Measurements from ENCODE around the gene TSSC4. TPM values are rescaled to one million over a fixed set of nuclear protein-coding genes. Genes with fewer than 3 reads are reported as not detected.

The TSSC4 gene
- total and polyA plus RNA-seq, 9 of the 15 experiments (the other 6 are each of a cell fraction or from before 2014, with no cell fraction given): 0.41 to 54.2 (median 11.0) TPM

- Histone ChIP-seq H3K4me3 (no peak overlapping the region), H3K9me3 (replicated peaks; ENCODE audit: control insufficient read depth, insufficient read depth, low read depth, low read length) (no peaks in the 10 kb centered on the region), H3K9me1 (ENCODE audit: control insufficient read depth, insufficient read depth, low read length) (no peaks in the 10 kb centered on the region), H3K36me3 (ENCODE audit: control insufficient read depth, insufficient read depth, low read length) (no peaks in the 10 kb centered on the region), H3K4me2 (ENCODE audit: insufficient read depth, low read length) (no peak overlapping the region), H4K20me1 (replicated peaks; ENCODE audit: control insufficient read depth, insufficient read depth, low read length) (peaks cover 3% of the 10 kb centered on the region; the same call in 1 of the 2 replicates), H3K4me1 (replicated peaks in 1 of 2; ENCODE audit: control insufficient read depth in 2 of 2, insufficient read depth in 2 of 2, low read length in 2 of 2) (peaks cover 0 to 7% of the 10 kb centered on the region in 2 experiments; a peak in 1 of 5 replicates), H3K27me3 (ENCODE audit: control insufficient read depth in 2 of 2, insufficient read depth in 2 of 2, low read length in 2 of 2) (peaks cover 8 to 51% of the 10 kb centered on the region in 2 experiments; a peak in 4 of 5 replicates), H3K79me2 (ENCODE audit: control insufficient read depth, insufficient read depth, low read length) (no peaks in the 10 kb centered on the region), H3K9ac (ENCODE audit: insufficient read depth in 1 of 2, low read depth in 2 of 2, low read length in 2 of 2) (no peak overlapping the region), H2AFZ (ENCODE audit: low read depth, low read length) (no peak overlapping the region), H3K27ac (ENCODE audit: extremely low read depth, low read depth, low read length) (no peak overlapping the region)
- intact Hi-C loops (cut with micrococcal nuclease) (no loop called here), in situ Hi-C loops (cut with MboI) (no loop called here)
- WGBS (ENCODE audit: insufficient coverage, low coverage, missing lambda C conversion rate): 8% methylated on average over 5 of the region's 5 CpGs
- no TSS peak for BruUV-seq (replicated peaks)
- no peak for DNase-seq (ENCODE audit: extremely low read depth in 1 of 4, low spot score in 3 of 4)
- TF ChIP-seq RBBP5 (IDR thresholded peaks at IDR 0.05; ENCODE audit: borderline replicate concordance, insufficient read depth, low read length, poor library complexity, severe bottlenecking) (no peak), DNMT1 (IDR thresholded peaks at IDR 0.05) (no peak)
- ChIA-PET POLR2A (no interaction called here), CTCF (ENCODE audit: low intra/inter-chr PET ratio) (no interaction called here)
- no peak for FAIRE-seq
- no peak for ATAC-seq
Measured at GRCh38 chr11:2453436-2453835, 52.9 kb downstream of the TSSC4 start.

Small RNA genes lying within 50 kb of the gene (small RNA-seq; reads per million reads assigned to genes)
- gene RF00019: not detected

Other genes with a start within 250 kb of the TSSC4 start
Only the 7 nearest of the 8 such genes appear.
- gene TH, start 228.9 kb upstream of the TSSC4 start, total RNA-seq (2014; rRNA removed): not detected in 2 replicates
- not detected in 2 replicates for gene TH, start 228.9 kb upstream of the TSSC4 start, total RNA-seq (2014; rRNA removed; fragmentation: Illumina TruSeq; extraction: Trizol)
- not detected in 2 replicates for gene TH, start 228.9 kb upstream of the TSSC4 start, total RNA-seq (2015; rRNA removed; fragmentation: Illumina TruSeq; extraction: Trizol)
- not detected in 2 replicates for gene TH, start 228.9 kb upstream of the TSSC4 start, total RNA-seq (2021)
- not detected in 2 replicates for gene TH, start 228.9 kb upstream of the TSSC4 start, polyA plus RNA-seq (2011; rRNA removed)
- gene TH, start 228.9 kb upstream of the TSSC4 start, polyA plus RNA-seq (2014; fragmentation: Illumina TruSeq; extraction: Trizol): not detected in 2 replicates
- gene TH, start 228.9 kb upstream of the TSSC4 start, polyA plus RNA-seq (2014; fragmentation: Nextera tagmentation; extraction: Ambion mirVana): not detected
- not detected in 2 replicates for gene TH, start 228.9 kb upstream of the TSSC4 start, polyA plus RNA-seq (2014; rRNA removed)
- 1.4 and 1.7 TPM in 2 replicates for gene ASCL2, start 130.2 kb upstream of the TSSC4 start, total RNA-seq (2014; rRNA removed)
- 0.11 TPM in 1 of 2 replicates, not detected in the other for gene ASCL2, start 130.2 kb upstream of the TSSC4 start, total RNA-seq (2014; rRNA removed; fragmentation: Illumina TruSeq; extraction: Trizol)
- gene ASCL2, start 130.2 kb upstream of the TSSC4 start, total RNA-seq (2015; rRNA removed; fragmentation: Illumina TruSeq; extraction: Trizol): 0.36 and 0.53 TPM in 2 replicates
- gene ASCL2, start 130.2 kb upstream of the TSSC4 start, total RNA-seq (2021): 1.1 and 1.2 TPM in 2 replicates
- gene ASCL2, start 130.2 kb upstream of the TSSC4 start, polyA plus RNA-seq (2011; rRNA removed): 0.07 and 0.15 TPM in 2 replicates
- gene ASCL2, start 130.2 kb upstream of the TSSC4 start, polyA plus RNA-seq (2014; fragmentation: Illumina TruSeq; extraction: Trizol): 0.12 and 0.26 TPM in 2 replicates
- not detected for gene ASCL2, start 130.2 kb upstream of the TSSC4 start, polyA plus RNA-seq (2014; fragmentation: Nextera tagmentation; extraction: Ambion mirVana)
- 0.76 and 1.4 TPM in 2 replicates for gene ASCL2, start 130.2 kb upstream of the TSSC4 start, polyA plus RNA-seq (2014; rRNA removed)
- gene C11orf21, start 98.8 kb upstream of the TSSC4 start, total RNA-seq (2014; rRNA removed): 1.3 and 2.0 TPM in 2 replicates
- 0.64 and 0.65 TPM in 2 replicates for gene C11orf21, start 98.8 kb upstream of the TSSC4 start, total RNA-seq (2014; rRNA removed; fragmentation: Illumina TruSeq; extraction: Trizol)
- gene C11orf21, start 98.8 kb upstream of the TSSC4 start, total RNA-seq (2015; rRNA removed; fragmentation: Illumina TruSeq; extraction: Trizol): 2.3 and 2.5 TPM in 2 replicates
- 2.1 and 2.6 TPM in 2 replicates for gene C11orf21, start 98.8 kb upstream of the TSSC4 start, total RNA-seq (2021)
- gene C11orf21, start 98.8 kb upstream of the TSSC4 start, polyA plus RNA-seq (2011; rRNA removed): 1.2 and 2.1 TPM in 2 replicates
- 1.0 and 1.3 TPM in 2 replicates for gene C11orf21, start 98.8 kb upstream of the TSSC4 start, polyA plus RNA-seq (2014; fragmentation: Illumina TruSeq; extraction: Trizol)
- gene C11orf21, start 98.8 kb upstream of the TSSC4 start, polyA plus RNA-seq (2014; fragmentation: Nextera tagmentation; extraction: Ambion mirVana): under 1 TPM; 0.10 to 0.15 TPM
- gene C11orf21, start 98.8 kb upstream of the TSSC4 start, polyA plus RNA-seq (2014; rRNA removed): 2.0 and 2.1 TPM in 2 replicates
- gene TSPAN32, start 98.7 kb upstream of the TSSC4 start, total RNA-seq (2014; rRNA removed): 3.0 and 3.4 TPM in 2 replicates
- 0.86 and 1.4 TPM in 2 replicates for gene TSPAN32, start 98.7 kb upstream of the TSSC4 start, total RNA-seq (2014; rRNA removed; fragmentation: Illumina TruSeq; extraction: Trizol)
- gene TSPAN32, start 98.7 kb upstream of the TSSC4 start, total RNA-seq (2015; rRNA removed; fragmentation: Illumina TruSeq; extraction: Trizol): 2.6 TPM in 2 replicates
- 4.8 and 5.9 TPM in 2 replicates for gene TSPAN32, start 98.7 kb upstream of the TSSC4 start, total RNA-seq (2021)
- 4.2 and 9.4 TPM in 2 replicates for gene TSPAN32, start 98.7 kb upstream of the TSSC4 start, polyA plus RNA-seq (2011; rRNA removed)
- gene TSPAN32, start 98.7 kb upstream of the TSSC4 start, polyA plus RNA-seq (2014; fragmentation: Illumina TruSeq; extraction: Trizol): 0.79 and 2.8 TPM in 2 replicates
- under 1 TPM; 0.21 to 0.57 TPM for gene TSPAN32, start 98.7 kb upstream of the TSSC4 start, polyA plus RNA-seq (2014; fragmentation: Nextera tagmentation; extraction: Ambion mirVana)
- 3.3 and 7.3 TPM in 2 replicates for gene TSPAN32, start 98.7 kb upstream of the TSSC4 start, polyA plus RNA-seq (2014; rRNA removed)
- gene CD81, start 23.4 kb upstream of the TSSC4 start, total RNA-seq (2014; rRNA removed): 43.3 and 67.2 TPM in 2 replicates
- gene CD81, start 23.4 kb upstream of the TSSC4 start, total RNA-seq (2014; rRNA removed; fragmentation: Illumina TruSeq; extraction: Trizol): 37.4 and 60.2 TPM in 2 replicates
- 61.7 and 64.8 TPM in 2 replicates for gene CD81, start 23.4 kb upstream of the TSSC4 start, total RNA-seq (2015; rRNA removed; fragmentation: Illumina TruSeq; extraction: Trizol)
- 181 and 189 TPM in 2 replicates for gene CD81, start 23.4 kb upstream of the TSSC4 start, total RNA-seq (2021)
- 76.9 and 103 TPM in 2 replicates for gene CD81, start 23.4 kb upstream of the TSSC4 start, polyA plus RNA-seq (2011; rRNA removed)
- 163 and 169 TPM in 2 replicates for gene CD81, start 23.4 kb upstream of the TSSC4 start, polyA plus RNA-seq (2014; fragmentation: Illumina TruSeq; extraction: Trizol)
- gene CD81, start 23.4 kb upstream of the TSSC4 start, polyA plus RNA-seq (2014; fragmentation: Nextera tagmentation; extraction: Ambion mirVana): 1 to 10 TPM; 2.4 to 7.0 TPM
- 105 and 114 TPM in 2 replicates for gene CD81, start 23.4 kb upstream of the TSSC4 start, polyA plus RNA-seq (2014; rRNA removed)
- gene TRPM5, start 43.8 kb downstream of the TSSC4 start, total RNA-seq (2014; rRNA removed): not detected in 2 replicates
- not detected in 2 replicates for gene TRPM5, start 43.8 kb downstream of the TSSC4 start, total RNA-seq (2014; rRNA removed; fragmentation: Illumina TruSeq; extraction: Trizol)
- gene TRPM5, start 43.8 kb downstream of the TSSC4 start, total RNA-seq (2015; rRNA removed; fragmentation: Illumina TruSeq; extraction: Trizol): not detected in 2 replicates
- not detected in 2 replicates for gene TRPM5, start 43.8 kb downstream of the TSSC4 start, total RNA-seq (2021)
- gene TRPM5, start 43.8 kb downstream of the TSSC4 start, polyA plus RNA-seq (2011; rRNA removed): not detected in 2 replicates
- gene TRPM5, start 43.8 kb downstream of the TSSC4 start, polyA plus RNA-seq (2014; fragmentation: Illumina TruSeq; extraction: Trizol): not detected in 2 replicates
- not detected for gene TRPM5, start 43.8 kb downstream of the TSSC4 start, polyA plus RNA-seq (2014; fragmentation: Nextera tagmentation; extraction: Ambion mirVana)
- not detected in 2 replicates for gene TRPM5, start 43.8 kb downstream of the TSSC4 start, polyA plus RNA-seq (2014; rRNA removed)
- gene KCNQ1, start 44.3 kb downstream of the TSSC4 start, total RNA-seq (2014; rRNA removed): not detected in 2 replicates
- gene KCNQ1, start 44.3 kb downstream of the TSSC4 start, total RNA-seq (2014; rRNA removed; fragmentation: Illumina TruSeq; extraction: Trizol): not detected in 2 replicates
- gene KCNQ1, start 44.3 kb downstream of the TSSC4 start, total RNA-seq (2015; rRNA removed; fragmentation: Illumina TruSeq; extraction: Trizol): not detected in 2 replicates
- gene KCNQ1, start 44.3 kb downstream of the TSSC4 start, total RNA-seq (2021): 0.44 and 0.45 TPM in 2 replicates
- gene KCNQ1, start 44.3 kb downstream of the TSSC4 start, polyA plus RNA-seq (2011; rRNA removed): not detected in 2 replicates
- not detected in 2 replicates for gene KCNQ1, start 44.3 kb downstream of the TSSC4 start, polyA plus RNA-seq (2014; fragmentation: Illumina TruSeq; extraction: Trizol)
- not detected for gene KCNQ1, start 44.3 kb downstream of the TSSC4 start, polyA plus RNA-seq (2014; fragmentation: Nextera tagmentation; extraction: Ambion mirVana)
- gene KCNQ1, start 44.3 kb downstream of the TSSC4 start, polyA plus RNA-seq (2014; rRNA removed): not detected in 2 replicates

All from K562 (cell line).